ENCODE measurements around the gene CITED4.

The CITED4 gene

DNA sequence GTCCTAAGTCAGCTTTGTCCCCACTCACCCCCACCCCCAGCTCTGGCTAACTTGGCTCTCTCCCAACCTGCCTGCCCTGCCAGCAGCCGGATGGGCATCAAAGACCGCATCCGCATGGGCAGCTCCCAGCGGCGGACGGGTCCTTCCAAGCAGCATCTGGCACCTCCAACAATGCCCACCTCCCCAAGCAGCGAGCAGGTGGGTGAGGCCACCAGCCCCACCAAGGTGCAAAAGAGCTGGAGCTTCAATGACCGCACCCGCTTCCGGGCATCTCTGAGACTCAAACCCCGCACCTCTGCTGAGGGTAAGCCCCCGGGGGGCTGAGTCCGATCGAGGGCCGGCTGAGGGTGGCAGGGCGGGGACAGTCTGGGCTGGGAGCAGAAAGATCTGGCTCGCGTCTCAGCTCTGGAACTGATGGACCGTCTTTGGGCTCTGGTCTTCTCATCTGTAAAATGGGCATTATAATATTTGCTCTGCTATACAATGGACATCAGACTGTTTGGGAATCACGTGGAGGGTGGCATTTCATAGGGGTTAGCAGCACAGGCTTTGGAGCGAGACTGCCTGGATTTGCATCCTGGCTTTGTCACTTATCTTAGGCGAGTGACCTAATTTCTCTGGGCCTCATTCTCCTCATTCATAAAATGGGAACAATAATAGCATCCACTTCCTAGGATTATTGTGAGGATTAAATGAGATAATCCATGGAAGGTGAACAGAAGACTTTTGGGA, 31.0 kb downstream of the CITED4 start:
- H3K27ac ChIP-seq (ENCODE audit: low read depth, low read length, severe bottlenecking), result no peak overlapping the region
- peaks cover 8% of the 10 kb centered on the region for H3K4me1 ChIP-seq (ENCODE audit: control insufficient read depth, insufficient read depth, low read length, poor library complexity, severe bottlenecking)
- no peak overlapping the region for H3K4me3 ChIP-seq (ENCODE audit: extremely low read depth, insufficient read depth, low read length, poor library complexity, severe bottlenecking)
- no peaks in the 10 kb centered on the region for H3K9me3 ChIP-seq (ENCODE audit: control insufficient read depth, low read length)
- no peaks in the 10 kb centered on the region for H3K36me3 ChIP-seq (ENCODE audit: control insufficient read depth, insufficient read depth, low read length)
- 96 to 98% methylated on average over 13 of the region's 22 CpGs for WGBS, 2 experiments (ENCODE audit: insufficient coverage in 2 of 2)

DNA sequence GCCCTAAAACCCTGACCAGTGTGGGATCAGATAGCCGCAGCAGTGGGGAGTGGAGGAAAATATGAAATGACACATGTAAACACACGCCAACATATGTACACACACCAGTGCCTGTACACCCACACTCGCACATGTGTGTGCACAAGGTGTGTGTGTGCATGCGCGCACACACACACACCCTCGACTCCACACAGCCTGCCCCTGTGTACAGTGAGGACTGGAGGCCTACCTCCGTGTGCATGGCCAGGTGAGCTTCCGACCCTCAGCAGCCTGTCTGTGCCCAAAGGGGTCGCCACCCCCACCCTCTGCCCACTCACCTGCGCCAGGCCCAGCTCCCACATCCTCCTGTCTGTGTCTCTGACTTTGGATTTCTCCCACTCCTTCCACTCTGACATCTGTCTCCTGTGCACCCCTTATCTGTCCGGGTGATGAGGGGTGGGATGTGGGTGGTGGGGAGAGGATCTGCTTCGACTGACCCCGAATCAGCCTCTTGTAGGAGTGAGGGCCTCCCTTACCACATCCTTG, 31.7 kb downstream of the CITED4 start:
- H3K4me1 ChIP-seq (ENCODE audit: control insufficient read depth, insufficient read depth, low read length, poor library complexity, severe bottlenecking), result peaks cover 15% of the 10 kb centered on the region
- WGBS, 2 experiments (ENCODE audit: insufficient coverage in 2 of 2), result 88 to 95% methylated on average over 6 to 7 of the region's 13 CpGs

DNA sequence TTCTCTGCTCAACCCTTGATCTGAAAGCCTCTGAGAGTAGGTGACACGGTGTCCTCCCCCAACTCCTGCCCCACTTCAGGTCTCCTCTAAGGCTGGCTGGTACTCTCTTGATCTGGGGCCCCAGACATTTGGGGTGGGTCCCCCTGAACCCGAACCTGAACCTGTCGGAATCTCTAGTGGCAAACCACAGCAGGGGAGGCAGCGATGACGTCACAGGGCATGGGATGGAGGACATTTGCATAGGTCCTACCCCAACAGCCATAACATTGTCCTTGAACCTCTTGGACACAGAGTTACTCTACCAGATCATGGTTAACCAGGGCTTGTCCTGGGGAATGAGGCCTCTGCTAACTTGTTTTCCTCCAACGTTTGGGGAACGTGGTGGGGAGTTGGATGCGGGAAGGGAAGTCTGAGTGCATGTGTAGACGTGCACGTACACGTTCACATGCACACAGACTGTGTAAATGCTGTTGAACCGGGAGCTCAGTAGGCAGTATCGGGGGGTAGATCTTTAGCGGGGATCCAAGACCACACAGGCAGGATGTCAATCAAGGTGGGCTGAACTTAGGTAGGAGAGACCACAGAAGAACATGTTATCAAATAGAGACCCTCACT, 32.4 kb downstream of the CITED4 start:
- WGBS, 2 experiments (ENCODE audit: insufficient coverage in 2 of 2), result 85 to 91% methylated on average over 10 to 13 of the region's 14 CpGs
- H3K36me3 ChIP-seq (ENCODE audit: control insufficient read depth, insufficient read depth, low read length), result no peaks in the 10 kb centered on the region
- H3K9me3 ChIP-seq (ENCODE audit: control insufficient read depth, low read length), result no peaks in the 10 kb centered on the region
- no peak overlapping the region for H3K4me3 ChIP-seq (ENCODE audit: extremely low read depth, insufficient read depth, low read length, poor library complexity, severe bottlenecking)
- H3K27ac ChIP-seq (ENCODE audit: low read depth, low read length, severe bottlenecking), result no peak overlapping the region
- H3K4me1 ChIP-seq (ENCODE audit: control insufficient read depth, insufficient read depth, low read length, poor library complexity, severe bottlenecking), result peaks cover 15% of the 10 kb centered on the region

More for the DNA sequence above, 31.7 kb downstream of the CITED4 start:
- Histone ChIP-seq H3K4me3 (ENCODE audit: extremely low read depth, insufficient read depth, low read length, poor library complexity, severe bottlenecking) (no peak overlapping the region), H3K9me3 (ENCODE audit: control insufficient read depth, low read length) (no peaks in the 10 kb centered on the region), H3K36me3 (ENCODE audit: control insufficient read depth, insufficient read depth, low read length) (no peaks in the 10 kb centered on the region), H3K27ac (ENCODE audit: low read depth, low read length, severe bottlenecking) (no peak overlapping the region)

DNA sequence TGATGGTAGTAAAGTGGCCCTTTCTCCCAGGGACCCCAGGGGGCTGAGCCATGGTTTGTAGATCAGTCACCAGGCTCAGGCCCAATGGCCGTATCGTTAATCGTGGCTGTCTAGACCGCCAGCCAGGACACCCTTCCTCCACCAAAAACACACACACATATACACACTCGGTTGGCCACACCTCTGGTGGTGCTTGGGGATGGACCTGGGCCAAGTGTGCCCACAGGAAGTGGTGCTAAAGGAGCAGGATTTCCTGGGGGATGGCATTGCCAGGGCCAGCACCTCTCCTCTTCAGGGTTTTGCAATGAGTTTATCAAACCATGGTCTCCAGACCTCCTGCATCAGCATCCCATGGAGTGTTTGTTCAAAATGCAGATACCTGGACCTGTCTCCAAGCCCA, 36.2 kb downstream of the CITED4 start:
- Histone ChIP-seq H3K36me3 (ENCODE audit: control insufficient read depth, insufficient read depth, low read length) (no peaks in the 10 kb centered on the region), H3K4me3 (ENCODE audit: extremely low read depth, insufficient read depth, low read length, poor library complexity, severe bottlenecking) (no peak overlapping the region), H3K9me3 (ENCODE audit: control insufficient read depth, low read length) (no peaks in the 10 kb centered on the region), H3K4me1 (ENCODE audit: control insufficient read depth, insufficient read depth, low read length, poor library complexity, severe bottlenecking) (peaks cover 27% of the 10 kb centered on the region), H3K27ac (ENCODE audit: low read depth, low read length, severe bottlenecking) (peak overlapping the region; percentile 96)
- 67 to 80% methylated on average over 1 of the region's 5 CpGs for WGBS, 2 experiments (ENCODE audit: insufficient coverage in 2 of 2)

DNA sequence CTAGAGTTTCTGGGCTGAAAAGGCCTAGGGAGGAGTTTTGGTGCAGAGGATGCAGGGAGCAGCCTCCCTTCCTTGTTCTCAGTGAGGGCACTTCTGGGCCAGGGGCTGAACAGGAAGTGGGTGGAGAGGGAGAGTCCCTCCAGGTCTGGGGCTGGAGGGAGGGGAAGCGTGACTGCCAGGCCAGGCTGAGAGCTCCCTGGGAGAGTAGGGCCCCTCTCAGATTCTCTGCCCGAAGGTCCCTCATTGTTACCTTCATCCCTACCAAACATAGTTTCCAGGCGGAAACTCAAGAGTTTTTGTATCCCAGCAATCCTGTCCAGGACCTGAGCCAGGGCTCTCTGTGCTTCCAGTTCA, 36.8 kb downstream of the CITED4 start:
- H3K27ac ChIP-seq (ENCODE audit: low read depth, low read length, severe bottlenecking), result peak overlapping the region; percentile 96
- no peaks in the 10 kb centered on the region for H3K36me3 ChIP-seq (ENCODE audit: control insufficient read depth, insufficient read depth, low read length)
- peaks cover 33% of the 10 kb centered on the region for H3K4me1 ChIP-seq (ENCODE audit: control insufficient read depth, insufficient read depth, low read length, poor library complexity, severe bottlenecking)
- H3K4me3 ChIP-seq (ENCODE audit: extremely low read depth, insufficient read depth, low read length, poor library complexity, severe bottlenecking), result no peak overlapping the region
- H3K9me3 ChIP-seq (ENCODE audit: control insufficient read depth, low read length), result no peaks in the 10 kb centered on the region
- WGBS, 2 experiments (ENCODE audit: insufficient coverage in 2 of 2), result 57 to 67% methylated on average over 1 of the region's 3 CpGs

DNA sequence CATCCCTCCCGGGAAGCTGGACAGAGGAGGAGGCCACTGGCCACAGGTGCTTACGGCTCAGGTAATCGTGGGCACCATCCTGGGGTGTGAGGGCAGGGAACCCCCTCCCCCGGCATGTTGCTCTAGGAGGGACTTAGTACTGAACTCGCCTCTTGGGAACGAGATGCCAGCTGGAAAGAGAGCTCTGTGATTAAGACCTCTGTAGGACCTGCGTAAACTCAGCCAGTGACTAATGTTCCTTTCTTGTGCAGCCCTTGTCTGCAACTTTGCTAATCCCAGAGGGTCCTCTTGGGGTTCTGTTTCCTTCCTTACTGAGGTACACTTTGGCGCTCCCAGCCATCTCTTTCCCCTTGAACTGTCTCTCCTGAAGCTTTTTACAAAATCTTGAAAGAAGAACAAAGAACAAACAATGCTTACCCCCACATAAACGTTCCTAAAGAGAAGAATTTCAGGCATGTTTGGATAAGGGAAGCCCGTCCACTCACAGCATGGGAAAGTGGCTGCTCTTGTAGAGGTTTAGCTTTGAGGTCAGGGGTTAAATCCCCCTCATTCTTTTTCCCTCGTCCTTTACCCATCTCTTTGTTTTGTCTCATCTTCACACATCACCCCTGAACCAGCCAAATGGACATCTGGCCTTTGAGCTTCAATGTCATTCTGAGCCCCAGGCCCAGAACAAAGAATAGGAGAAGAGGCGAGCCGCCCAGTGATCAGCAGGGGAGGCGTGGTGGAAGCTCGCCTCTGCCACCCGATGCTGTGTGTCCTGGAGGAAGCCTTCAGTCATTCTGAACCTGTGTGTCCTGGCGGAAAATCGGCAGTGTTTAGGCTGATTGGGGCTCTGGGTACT, 37.4 kb downstream of the CITED4 start:
- WGBS, 2 experiments (ENCODE audit: insufficient coverage in 2 of 2), result 61 to 66% methylated on average over 14 to 16 of the region's 18 CpGs
- Histone ChIP-seq H3K4me1 (ENCODE audit: control insufficient read depth, insufficient read depth, low read length, poor library complexity, severe bottlenecking) (peaks cover 35% of the 10 kb centered on the region), H3K27ac (ENCODE audit: low read depth, low read length, severe bottlenecking) (peak overlapping the region; percentile 96), H3K4me3 (ENCODE audit: extremely low read depth, insufficient read depth, low read length, poor library complexity, severe bottlenecking) (no peak overlapping the region), H3K9me3 (ENCODE audit: control insufficient read depth, low read length) (no peaks in the 10 kb centered on the region), H3K36me3 (ENCODE audit: control insufficient read depth, insufficient read depth, low read length) (no peaks in the 10 kb centered on the region)

DNA sequence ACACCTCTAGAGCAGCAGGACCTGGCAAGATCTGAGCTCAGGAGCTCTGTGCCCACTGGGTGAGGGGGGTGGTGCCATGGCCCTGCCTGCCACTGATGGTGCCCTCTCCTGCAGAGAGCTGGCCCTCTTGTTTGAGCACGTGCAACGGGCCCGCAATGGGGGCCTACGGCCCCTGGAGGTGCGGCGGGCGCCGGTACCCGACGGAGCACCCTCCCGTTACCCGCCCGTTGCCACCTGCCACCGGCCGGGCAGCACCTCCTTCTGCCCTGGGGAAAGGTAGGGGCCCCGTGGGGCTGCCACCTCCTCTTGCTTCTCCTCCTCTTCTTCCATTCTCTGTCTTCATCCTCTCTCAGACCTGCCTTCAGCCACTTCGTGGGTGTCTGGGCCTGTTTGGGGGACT, 38.2 kb downstream of the CITED4 start:
- Histone ChIP-seq H3K4me1 (ENCODE audit: control insufficient read depth, insufficient read depth, low read length, poor library complexity, severe bottlenecking) (peaks cover 35% of the 10 kb centered on the region), H3K4me3 (ENCODE audit: extremely low read depth, insufficient read depth, low read length, poor library complexity, severe bottlenecking) (no peak overlapping the region), H3K27ac (ENCODE audit: low read depth, low read length, severe bottlenecking) (peak overlapping the region; percentile 96), H3K36me3 (ENCODE audit: control insufficient read depth, insufficient read depth, low read length) (no peaks in the 10 kb centered on the region), H3K9me3 (ENCODE audit: control insufficient read depth, low read length) (no peaks in the 10 kb centered on the region)
- 87 to 99% methylated on average over 14 to 17 of the region's 17 CpGs for WGBS, 2 experiments (ENCODE audit: insufficient coverage in 2 of 2)

DNA sequence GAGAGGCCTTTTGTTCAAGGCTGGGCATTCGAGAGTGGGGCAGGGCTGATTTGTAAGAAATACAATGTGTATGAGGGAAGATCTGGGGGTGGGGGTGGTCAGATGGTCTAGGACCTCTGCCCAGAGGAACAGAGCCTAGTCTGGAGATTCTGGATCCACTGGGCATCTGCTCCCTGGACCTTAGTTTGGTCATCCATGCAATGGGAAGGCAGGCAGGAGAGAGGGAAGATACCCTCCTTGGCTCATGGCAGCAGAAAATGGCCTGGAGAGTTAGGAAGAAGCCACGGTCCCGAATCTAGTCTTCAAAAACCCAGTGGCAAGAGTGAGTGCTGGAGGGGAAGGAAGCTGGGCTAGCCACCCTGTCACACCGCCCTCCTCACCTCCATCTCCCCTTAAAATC, 38.8 kb downstream of the CITED4 start:
- H3K4me1 ChIP-seq (ENCODE audit: control insufficient read depth, insufficient read depth, low read length, poor library complexity, severe bottlenecking), result peaks cover 35% of the 10 kb centered on the region
- 89 to 94% methylated on average over 1 to 3 of the region's 4 CpGs for WGBS, 2 experiments (ENCODE audit: insufficient coverage in 2 of 2)

DNA sequence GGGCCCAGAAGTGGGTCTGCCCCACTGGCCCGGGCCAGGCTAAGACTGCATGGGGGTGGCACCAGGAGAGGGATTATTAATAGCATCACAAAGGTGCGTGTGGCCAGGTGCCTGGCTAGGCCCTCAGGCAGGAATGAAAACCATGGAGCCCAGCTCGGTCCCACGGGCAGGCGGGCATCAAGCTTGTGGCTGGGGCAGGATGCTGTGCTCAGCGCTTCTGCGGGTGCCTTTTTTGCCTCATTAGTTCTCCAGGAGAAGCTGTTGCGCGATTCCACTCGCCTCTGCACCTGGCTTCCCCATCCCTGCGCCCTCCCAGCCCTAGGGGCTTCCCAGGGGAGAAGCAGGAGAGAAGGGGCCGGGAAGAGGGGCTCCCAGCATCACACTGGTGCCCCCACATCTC, 39.3 kb downstream of the CITED4 start:
- 93 to 99% methylated on average over 6 to 11 of the region's 12 CpGs for WGBS, 2 experiments (ENCODE audit: insufficient coverage in 2 of 2)
- Histone ChIP-seq H3K4me1 (ENCODE audit: control insufficient read depth, insufficient read depth, low read length, poor library complexity, severe bottlenecking) (peaks cover 35% of the 10 kb centered on the region), H3K9me3 (ENCODE audit: control insufficient read depth, low read length) (no peaks in the 10 kb centered on the region), H3K36me3 (ENCODE audit: control insufficient read depth, insufficient read depth, low read length) (no peaks in the 10 kb centered on the region), H3K4me3 (ENCODE audit: extremely low read depth, insufficient read depth, low read length, poor library complexity, severe bottlenecking) (no peak overlapping the region), H3K27ac (ENCODE audit: low read depth, low read length, severe bottlenecking) (no peak overlapping the region)

More for the DNA sequence above, 38.8 kb downstream of the CITED4 start:
- H3K27ac ChIP-seq (ENCODE audit: low read depth, low read length, severe bottlenecking), result no peak overlapping the region
- H3K9me3 ChIP-seq (ENCODE audit: control insufficient read depth, low read length), result no peaks in the 10 kb centered on the region
- H3K4me3 ChIP-seq (ENCODE audit: extremely low read depth, insufficient read depth, low read length, poor library complexity, severe bottlenecking), result no peak overlapping the region
- no peaks in the 10 kb centered on the region for H3K36me3 ChIP-seq (ENCODE audit: control insufficient read depth, insufficient read depth, low read length)

DNA sequence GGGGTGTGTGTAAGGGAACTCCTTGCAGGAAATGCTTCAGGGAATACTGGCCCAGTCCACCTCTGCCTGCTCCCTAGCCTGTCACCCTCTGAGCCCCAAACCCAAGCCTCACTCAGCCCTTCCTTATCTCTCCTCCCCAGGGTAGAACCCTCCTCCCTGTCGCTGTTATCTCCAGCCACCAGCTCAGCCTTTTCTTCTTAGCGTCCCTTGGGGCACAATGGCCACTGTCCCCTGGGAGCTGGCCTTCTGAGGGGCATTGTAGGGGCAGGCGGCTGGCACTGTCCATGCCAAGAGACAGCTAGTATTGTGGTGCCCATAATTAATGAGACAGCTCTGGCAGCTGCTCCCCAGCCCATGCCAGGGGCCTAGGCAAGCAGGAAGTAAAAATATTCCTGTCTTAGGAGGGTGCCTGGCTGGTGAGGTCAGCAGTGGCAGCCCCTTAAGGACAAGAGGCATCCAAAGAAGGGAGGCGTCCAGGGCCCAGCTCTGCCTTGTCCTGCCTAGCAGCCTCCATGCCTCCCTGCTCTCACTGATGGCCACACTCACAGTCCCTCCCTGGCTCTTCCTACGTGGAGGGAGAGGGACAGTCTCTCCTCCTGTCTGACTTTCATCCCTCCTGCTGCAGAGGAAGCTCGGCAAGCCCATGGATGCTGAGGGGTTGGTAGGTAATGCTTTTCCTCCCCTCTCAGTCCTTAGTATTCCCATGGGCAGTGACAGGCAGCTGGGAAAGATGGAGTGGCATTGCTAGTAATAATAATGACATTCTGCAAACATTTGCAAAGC, 41.1 kb downstream of the CITED4 start:
- Histone ChIP-seq H3K9me3 (ENCODE audit: control insufficient read depth, low read length) (no peaks in the 10 kb centered on the region), H3K4me1 (ENCODE audit: control insufficient read depth, insufficient read depth, low read length, poor library complexity, severe bottlenecking) (peaks cover 34% of the 10 kb centered on the region), H3K27ac (ENCODE audit: low read depth, low read length, severe bottlenecking) (no peak overlapping the region), H3K4me3 (ENCODE audit: extremely low read depth, insufficient read depth, low read length, poor library complexity, severe bottlenecking) (no peak overlapping the region), H3K36me3 (ENCODE audit: control insufficient read depth, insufficient read depth, low read length) (no peaks in the 10 kb centered on the region)
- 67 to 81% methylated on average over 4 to 5 of the region's 6 CpGs for WGBS, 2 experiments (ENCODE audit: insufficient coverage in 2 of 2)

Measured in mesodermal cell (in vitro differentiated cells).